ENCODE measurements around the gene MYH16.

DNA sequence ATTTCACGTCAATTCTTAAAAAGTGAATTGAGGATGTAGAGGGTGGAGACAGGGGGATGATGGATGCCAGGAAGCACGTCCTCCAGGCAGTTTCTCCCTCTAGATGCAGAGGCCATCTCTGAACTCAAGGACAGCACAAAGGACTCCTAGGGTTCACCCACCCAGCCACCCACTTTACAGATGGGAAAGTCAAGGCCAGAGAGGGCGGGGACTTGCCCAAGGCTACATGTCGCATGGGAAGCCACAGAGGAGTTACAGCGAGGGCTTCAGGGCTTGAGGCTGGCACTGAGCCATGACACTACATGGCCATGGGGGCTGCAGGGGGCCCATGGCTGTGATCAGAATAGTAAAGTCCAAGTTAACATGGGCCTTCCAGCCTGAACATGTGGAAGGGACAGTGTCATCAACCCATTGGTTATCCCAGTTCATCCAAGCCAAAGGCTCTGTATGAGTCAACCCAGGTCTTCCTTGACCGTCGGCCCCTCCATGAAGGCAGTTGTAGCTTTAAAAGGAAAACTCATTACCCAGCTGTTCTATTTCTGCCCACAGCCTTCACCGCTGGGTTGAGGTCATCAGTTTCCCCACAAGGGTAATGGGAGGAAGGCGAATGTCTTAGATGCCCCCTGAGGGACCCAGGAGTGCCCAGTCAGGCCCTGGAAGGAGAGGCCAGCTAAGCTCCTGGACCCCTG is 40.4 kb upstream of the MYH16 start:
- TF ChIP-seq, protein P1, sequence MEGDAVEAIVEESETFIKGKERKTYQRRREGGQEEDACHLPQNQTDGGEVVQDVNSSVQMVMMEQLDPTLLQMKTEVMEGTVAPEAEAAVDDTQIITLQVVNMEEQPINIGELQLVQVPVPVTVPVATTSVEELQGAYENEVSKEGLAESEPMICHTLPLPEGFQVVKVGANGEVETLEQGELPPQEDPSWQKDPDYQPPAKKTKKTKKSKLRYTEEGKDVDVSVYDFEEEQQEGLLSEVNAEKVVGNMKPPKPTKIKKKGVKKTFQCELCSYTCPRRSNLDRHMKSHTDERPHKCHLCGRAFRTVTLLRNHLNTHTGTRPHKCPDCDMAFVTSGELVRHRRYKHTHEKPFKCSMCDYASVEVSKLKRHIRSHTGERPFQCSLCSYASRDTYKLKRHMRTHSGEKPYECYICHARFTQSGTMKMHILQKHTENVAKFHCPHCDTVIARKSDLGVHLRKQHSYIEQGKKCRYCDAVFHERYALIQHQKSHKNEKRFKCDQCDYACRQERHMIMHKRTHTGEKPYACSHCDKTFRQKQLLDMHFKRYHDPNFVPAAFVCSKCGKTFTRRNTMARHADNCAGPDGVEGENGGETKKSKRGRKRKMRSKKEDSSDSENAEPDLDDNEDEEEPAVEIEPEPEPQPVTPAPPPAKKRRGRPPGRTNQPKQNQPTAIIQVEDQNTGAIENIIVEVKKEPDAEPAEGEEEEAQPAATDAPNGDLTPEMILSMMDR (IDR thresholded peaks at IDR 0.05), result no peak
- TF ChIP-seq EZH2 (IDR thresholded peaks at IDR 0.05; ENCODE audit: borderline replicate concordance, insufficient read depth, low read depth, low read length, poor library complexity, severe bottlenecking), result no peak

All from B cell (primary cell).